G401.6 (cell line): ENCODE data around the gene ZNF148.
"Not testable (repeated sequence)": the region's sequence is repeated elsewhere in the genome, so short reads cannot be mapped to it uniquely, and the experiment has no call there.

Experiments used
- FAIRE-seq: peaks from 2 replicates; lab custom pipeline; 2012; peaks lifted over from hg19 to GRCh38; lab: Jason Lieb, UNC

ZNF148 gene

GRCh38 chr3:125374996-125375941, at the start of gene ZNF148:
Gene ZNF148, minus strand, starts transcription at chr3:125375325. Its CDS starts 61,685 bp downstream, at chr3:125313640.
- no peak for FAIRE-seq

GRCh38 chr3:125418306-125418705, 43.2 kb upstream of the ZNF148 start:
- FAIRE-seq: no peak

GRCh38 chr3:125416235-125416634, 41.1 kb upstream of the ZNF148 start:
- no peak for FAIRE-seq

- no peak for FAIRE-seq
Observed at GRCh38 chr3:125414669-125415068, 39.5 kb upstream of the ZNF148 start.

GRCh38 chr3:125410922-125411321, 35.8 kb upstream of the ZNF148 start:
- FAIRE-seq: no peak

- FAIRE-seq: no peak
Observed at GRCh38 chr3:125406070-125406469, 30.9 kb upstream of the ZNF148 start.

- not testable (repeated sequence) for FAIRE-seq
Observed at GRCh38 chr3:125405515-125405914, 30.4 kb upstream of the ZNF148 start.

- no peak for FAIRE-seq
Observed at GRCh38 chr3:125403789-125404188, 28.7 kb upstream of the ZNF148 start.

GRCh38 chr3:125402639-125403038, 27.5 kb upstream of the ZNF148 start:
- no peak for FAIRE-seq

GRCh38 chr3:125401402-125401801, 26.3 kb upstream of the ZNF148 start:
- no peak for FAIRE-seq

GRCh38 chr3:125398952-125399351, 23.8 kb upstream of the ZNF148 start:
- FAIRE-seq: no peak

- no peak for FAIRE-seq
Observed at GRCh38 chr3:125395091-125395490, 20.0 kb upstream of the ZNF148 start.

- no peak for FAIRE-seq
Observed at GRCh38 chr3:125394406-125394805, 19.3 kb upstream of the ZNF148 start.

- FAIRE-seq: no peak
Observed at GRCh38 chr3:125389282-125389681, 14.2 kb upstream of the ZNF148 start.

GRCh38 chr3:125388369-125388768, 13.2 kb upstream of the ZNF148 start:
- not testable (repeated sequence) for FAIRE-seq

GRCh38 chr3:125386811-125387210, 11.7 kb upstream of the ZNF148 start:
- FAIRE-seq: no peak

GRCh38 chr3:125383744-125384143, 8.6 kb upstream of the ZNF148 start:
- FAIRE-seq: no peak

GRCh38 chr3:125382298-125382697, 7.2 kb upstream of the ZNF148 start:
- no peak for FAIRE-seq

- FAIRE-seq: no peak
Observed at GRCh38 chr3:125381743-125382142, 6.6 kb upstream of the ZNF148 start.

GRCh38 chr3:125381314-125381713, 6.2 kb upstream of the ZNF148 start:
- no peak for FAIRE-seq

GRCh38 chr3:125379483-125379882, 4.4 kb upstream of the ZNF148 start:
- FAIRE-seq: no peak

- no peak for FAIRE-seq
Observed at GRCh38 chr3:125378762-125379161, 3.6 kb upstream of the ZNF148 start.

- no peak for FAIRE-seq
Observed at GRCh38 chr3:125375950-125376679, 990 bp upstream of the ZNF148 start.
